MCF 10A (cell line): ENCODE data around the gene CDK11B. TPM values are rescaled to one million over a fixed set of nuclear protein-coding genes. Genes with fewer than 3 reads are reported as not detected.
"Not testable (repeated sequence)": the region's sequence is repeated elsewhere in the genome, so short reads cannot be mapped to it uniquely, and the experiment has no call there.

Source experiments
- Bru-seq: library from RNA; stranded (reverse); fragments of 400-500 nt; gene quantifications from one replicate; lab custom pipeline; 2021; lab: Mats Ljungman, UMichigan
- BruChase-seq, 2 experiments: library from RNA; stranded (reverse); fragments of 400-500 nt; gene quantifications; one replicate each; lab custom pipeline; 2021; lab: Mats Ljungman, UMichigan
- BruUV-seq: library from RNA; stranded (reverse); fragments of 400-500 nt; replicated peaks from 2 replicates; lab custom pipeline; 2021; lab: Mats Ljungman, UMichigan
- CTCF ChIA-PET: fragments of 300-600 bp; sonication (Branson Sonifier 250); formaldehyde crosslinking; extraction: SDS; loops from one replicate; lab custom pipeline; 2021; ENCODE audit warnings: antibody characterized with exemption, inconsistent platforms; lab: Yijun Ruan, JAX
- POLR2A ChIA-PET: fragments of 300-600, 350-650 bp; sonication (Branson Sonifier 250); formaldehyde crosslinking; extraction: SDS; loops from one replicate; lab custom pipeline; 2020; ENCODE audit warnings: antibody characterized with exemption, inconsistent platforms; lab: Yijun Ruan, JAX
- DNase-seq: peaks from one replicate; pipeline ENCODE4 v3.0.0-alpha.2; 2018; ENCODE audit not compliant: unreplicated experiment
- H3K27ac Mint-ChIP-seq: one replicate; pipeline ENCODE4 v1.8.0; 2022; ENCODE audit warnings: mild to moderate bottlenecking, low read depth, mixed read lengths; ENCODE audit not compliant: unreplicated experiment
- H3K27me3 Mint-ChIP-seq: one replicate; pipeline ENCODE4 v1.8.0; 2022; ENCODE audit warnings: mixed read lengths; ENCODE audit not compliant: insufficient read depth, unreplicated experiment
- H3K36me3 Mint-ChIP-seq: one replicate; pipeline ENCODE4 v1.8.0; 2022; ENCODE audit warnings: mild to moderate bottlenecking, moderate library complexity, mixed read lengths; ENCODE audit not compliant: insufficient read depth, unreplicated experiment
- H3K4me1 Mint-ChIP-seq: one replicate; pipeline ENCODE4 v1.8.0; 2022; ENCODE audit warnings: mixed read lengths; ENCODE audit not compliant: insufficient read depth, unreplicated experiment
- H3K4me3 Mint-ChIP-seq: one replicate; pipeline ENCODE4 v1.8.0; 2022; ENCODE audit warnings: mild to moderate bottlenecking, moderate library complexity, mixed read lengths; ENCODE audit not compliant: unreplicated experiment
- H3K9me3 Mint-ChIP-seq: one replicate; pipeline ENCODE4 v1.8.0; 2022; ENCODE audit warnings: mixed read lengths; ENCODE audit not compliant: unreplicated experiment
- CTCF ChIP-seq: fragments of 200-600 bp; IDR thresholded peaks from one replicate; pipeline ENCODE4 v1.8.0; 2022; ENCODE audit warnings: antibody characterized with exemption, mild to moderate bottlenecking; ENCODE audit not compliant: unreplicated experiment
- intact Hi-C: fragments of 100-400 bp; cut with micrococcal nuclease; formaldehyde crosslinking; loops from 2 replicates; pipeline ENCODE4 v1.14.1; 2022
- long read RNA-seq: library from polyadenylated mRNA; stranded (forward); transcript quantifications from one replicate; pipeline ENCODE4 v2.0.0, GENCODE V29; 2022
- total RNA-seq: library from RNA; stranded (reverse); gene quantifications from 2 replicates; pipeline ENCODE4 v1.2.3, GENCODE V29; 2022

Gene CDK11B
- total RNA-seq (32.0 and 32.5 TPM in 2 replicates), Bru-seq, nascent RNA (percentile 75 among the genes with signal in this experiment), BruChase-seq, experiment 1, labeled RNA remaining after a 6-hour chase (percentile 78 among the genes with signal in this experiment), BruChase-seq, experiment 2, labeled RNA remaining after a 2-hour chase (percentile 69 among the genes with signal in this experiment)
- long read RNA-seq, partial matches to known transcripts: 13 of 27 reads
- long read RNA-seq, other reads (novel, unspliced or antisense): 11 of 27 reads

- H3K9me3 Mint-ChIP-seq, CTCF ChIA-PET, intact Hi-C loops, H3K4me1 Mint-ChIP-seq, H3K27me3 Mint-ChIP-seq, BruUV-seq: not testable (repeated sequence)
- POLR2A ChIA-PET: interaction anchor here (1.1 kb wide), 1 partner anchor 66 kb away, joined by 4 read pairs; no protein-coding TSS in a partner anchor
- peak; percentile 96 for DNase-seq
- Mint-ChIP-seq H3K4me3 (peak within 1 kb of the TSS; percentile 88), H3K36me3 (peaks cover 32% of the 10 kb centered on the region), H3K27ac (peak within 1 kb of the TSS; percentile 98)
Measured at GRCh38 chr1:1658583-1659549, at the start of gene CDK11B. Gene CDK11B, minus strand, starts transcription at chr1:1659004. Its CDS starts 1,519 bp downstream, at chr1:1657485.

GRCh38 chr1:1707897-1708296, 49.1 kb upstream of the CDK11B start:
- intact Hi-C loops: not testable (repeated sequence)

GRCh38 chr1:1707241-1707640, 48.4 kb upstream of the CDK11B start:
- H3K4me1 Mint-ChIP-seq, H3K27me3 Mint-ChIP-seq, H3K4me3 Mint-ChIP-seq, POLR2A ChIA-PET, intact Hi-C loops, H3K27ac Mint-ChIP-seq, H3K9me3 Mint-ChIP-seq, BruUV-seq, CTCF ChIA-PET, DNase-seq: not testable (repeated sequence)
- peaks cover 11% of the 10 kb centered on the region for H3K36me3 Mint-ChIP-seq

More at GRCh38 chr1:1707897-1708296, 49.1 kb upstream of the CDK11B start:
- BruUV-seq, H3K27ac Mint-ChIP-seq, H3K9me3 Mint-ChIP-seq, H3K4me3 Mint-ChIP-seq, POLR2A ChIA-PET, DNase-seq, H3K4me1 Mint-ChIP-seq, CTCF ChIA-PET, H3K27me3 Mint-ChIP-seq: not testable (repeated sequence)
- H3K36me3 Mint-ChIP-seq: peaks cover 11% of the 10 kb centered on the region

GRCh38 chr1:1705623-1706022, 46.8 kb upstream of the CDK11B start:
- H3K4me1 Mint-ChIP-seq, H3K27me3 Mint-ChIP-seq, H3K27ac Mint-ChIP-seq, BruUV-seq, DNase-seq, intact Hi-C loops, H3K9me3 Mint-ChIP-seq, H3K4me3 Mint-ChIP-seq, POLR2A ChIA-PET, CTCF ChIA-PET: not testable (repeated sequence)
- peaks cover 11% of the 10 kb centered on the region for H3K36me3 Mint-ChIP-seq

- H3K4me1 Mint-ChIP-seq, H3K27ac Mint-ChIP-seq, H3K27me3 Mint-ChIP-seq, H3K9me3 Mint-ChIP-seq, H3K4me3 Mint-ChIP-seq, CTCF ChIA-PET, BruUV-seq, POLR2A ChIA-PET, DNase-seq, intact Hi-C loops: not testable (repeated sequence)
- H3K36me3 Mint-ChIP-seq: peaks cover 11% of the 10 kb centered on the region
Measured at GRCh38 chr1:1704284-1704957, 45.6 kb upstream of the CDK11B start.

GRCh38 chr1:1703796-1704195, 45.0 kb upstream of the CDK11B start:
- Mint-ChIP-seq H3K27ac (no peak overlapping the region), H3K4me1 (no peaks in the 10 kb centered on the region)
- no peak for TF ChIP-seq CTCF

GRCh38 chr1:1702506-1702905, 43.7 kb upstream of the CDK11B start:
- DNase-seq, POLR2A ChIA-PET, H3K27ac Mint-ChIP-seq, H3K4me1 Mint-ChIP-seq, H3K9me3 Mint-ChIP-seq, H3K4me3 Mint-ChIP-seq, intact Hi-C loops, CTCF ChIA-PET, BruUV-seq, H3K27me3 Mint-ChIP-seq: not testable (repeated sequence)
- H3K36me3 Mint-ChIP-seq: peaks cover 11% of the 10 kb centered on the region

More at GRCh38 chr1:1703796-1704195, 45.0 kb upstream of the CDK11B start:
- H3K4me3 Mint-ChIP-seq: no peak overlapping the region
- POLR2A ChIA-PET: no interaction called here
- H3K27me3 Mint-ChIP-seq: no peaks in the 10 kb centered on the region
- DNase-seq: no peak
- CTCF ChIA-PET: no interaction called here
- peaks cover 11% of the 10 kb centered on the region for H3K36me3 Mint-ChIP-seq
- no TSS peak for BruUV-seq
- no peaks in the 10 kb centered on the region for H3K9me3 Mint-ChIP-seq
- intact Hi-C loops: no loop called here

- H3K4me1 Mint-ChIP-seq, intact Hi-C loops, H3K9me3 Mint-ChIP-seq, H3K27me3 Mint-ChIP-seq, DNase-seq, H3K27ac Mint-ChIP-seq, BruUV-seq, CTCF ChIA-PET, H3K4me3 Mint-ChIP-seq, POLR2A ChIA-PET: not testable (repeated sequence)
- H3K36me3 Mint-ChIP-seq: peaks cover 11% of the 10 kb centered on the region
Measured at GRCh38 chr1:1700557-1700956, 41.8 kb upstream of the CDK11B start.
